Measurements from ENCODE around the gene CEACAM1.
"Not testable (repeated sequence)": the region's sequence is repeated elsewhere in the genome, so short reads cannot be mapped to it uniquely, and the experiment has no call there.

The CEACAM1 gene

DNA sequence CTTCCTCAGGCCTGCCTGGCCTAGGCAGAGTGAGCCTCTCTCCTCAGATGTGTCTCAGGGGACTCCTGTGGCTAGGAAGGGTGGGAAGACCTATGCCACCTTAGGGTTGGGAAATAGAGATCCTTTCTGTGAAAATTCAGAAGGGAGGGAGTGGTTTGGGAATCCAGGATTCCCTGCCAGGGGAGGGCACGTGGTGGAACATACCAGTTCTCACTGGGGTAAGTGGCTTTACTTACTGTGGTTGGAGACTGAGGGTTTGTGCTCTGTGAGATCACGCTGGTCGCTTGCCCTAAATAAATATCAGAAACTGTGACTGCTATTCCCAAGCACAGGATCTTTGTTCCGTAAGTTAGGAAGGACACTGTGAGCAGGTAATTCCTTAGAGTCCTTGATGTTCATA is 16.9 kb downstream of the CEACAM1 start:
- Histone ChIP-seq H3K4me3 (no peak overlapping the region), H3K27ac (no peak overlapping the region)
- no peak for DNase-seq (ENCODE audit: low spot score)
- TF ChIP-seq, protein P1, sequence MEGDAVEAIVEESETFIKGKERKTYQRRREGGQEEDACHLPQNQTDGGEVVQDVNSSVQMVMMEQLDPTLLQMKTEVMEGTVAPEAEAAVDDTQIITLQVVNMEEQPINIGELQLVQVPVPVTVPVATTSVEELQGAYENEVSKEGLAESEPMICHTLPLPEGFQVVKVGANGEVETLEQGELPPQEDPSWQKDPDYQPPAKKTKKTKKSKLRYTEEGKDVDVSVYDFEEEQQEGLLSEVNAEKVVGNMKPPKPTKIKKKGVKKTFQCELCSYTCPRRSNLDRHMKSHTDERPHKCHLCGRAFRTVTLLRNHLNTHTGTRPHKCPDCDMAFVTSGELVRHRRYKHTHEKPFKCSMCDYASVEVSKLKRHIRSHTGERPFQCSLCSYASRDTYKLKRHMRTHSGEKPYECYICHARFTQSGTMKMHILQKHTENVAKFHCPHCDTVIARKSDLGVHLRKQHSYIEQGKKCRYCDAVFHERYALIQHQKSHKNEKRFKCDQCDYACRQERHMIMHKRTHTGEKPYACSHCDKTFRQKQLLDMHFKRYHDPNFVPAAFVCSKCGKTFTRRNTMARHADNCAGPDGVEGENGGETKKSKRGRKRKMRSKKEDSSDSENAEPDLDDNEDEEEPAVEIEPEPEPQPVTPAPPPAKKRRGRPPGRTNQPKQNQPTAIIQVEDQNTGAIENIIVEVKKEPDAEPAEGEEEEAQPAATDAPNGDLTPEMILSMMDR (IDR thresholded peaks at IDR 0.05) = no peak

- H3K27ac ChIP-seq = no peak overlapping the region
- TF ChIP-seq, protein P1 (IDR thresholded peaks at IDR 0.05) = no peak
- H3K4me3 ChIP-seq = no peak overlapping the region
- no peak for DNase-seq (ENCODE audit: low spot score)
Observed at GRCh38 chr19:42508892-42509444, 19.3 kb downstream of the CEACAM1 start.

GRCh38 chr19:42505066-42505465 is 23.2 kb downstream of the CEACAM1 start:
- no peak for DNase-seq (ENCODE audit: low spot score)
- TF ChIP-seq, protein P1 (IDR thresholded peaks at IDR 0.05) = no peak

DNA sequence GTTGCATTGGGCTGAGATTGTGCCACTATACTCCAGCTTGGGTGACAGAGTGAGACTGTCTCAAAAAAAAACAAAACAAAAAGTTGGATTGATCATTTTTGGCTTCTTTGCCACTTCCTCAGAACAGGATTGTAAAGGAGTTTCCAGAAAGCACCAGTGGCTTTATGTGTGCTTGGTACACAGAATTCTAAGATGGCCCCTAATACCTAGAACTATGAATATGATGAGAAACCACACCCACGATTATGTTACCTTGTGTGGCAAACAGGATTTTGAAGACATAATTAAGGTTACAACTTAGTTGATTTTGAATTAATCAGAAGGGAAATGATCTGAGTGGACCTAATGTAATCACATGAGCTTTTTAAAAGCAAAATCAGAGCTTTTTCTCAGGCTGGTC is 26.5 kb downstream of the CEACAM1 start:
- Histone ChIP-seq H3K27ac (no peak overlapping the region), H3K4me3 (no peak overlapping the region)
- TF ChIP-seq, protein P1 (IDR thresholded peaks at IDR 0.05) = no peak
- no peak for DNase-seq (ENCODE audit: low spot score)

More at GRCh38 chr19:42505066-42505465, 23.2 kb downstream of the CEACAM1 start:
- no peak overlapping the region for H3K27ac ChIP-seq
- no peak overlapping the region for H3K4me3 ChIP-seq

GRCh38 chr19:42501243-42501642 is 27.0 kb downstream of the CEACAM1 start:
- H3K4me3 ChIP-seq; H3K27ac ChIP-seq; DNase-seq (ENCODE audit: low spot score): not testable (repeated sequence)

- H3K4me3 ChIP-seq = no peak overlapping the region
- DNase-seq (ENCODE audit: low spot score) = no peak
- TF ChIP-seq, protein P1 (IDR thresholded peaks at IDR 0.05) = no peak
- no peak overlapping the region for H3K27ac ChIP-seq
Observed at GRCh38 chr19:42498169-42498757, 30.0 kb downstream of the CEACAM1 start.

- H3K4me3 ChIP-seq = no peak overlapping the region
- TF ChIP-seq, protein P1 (IDR thresholded peaks at IDR 0.05) = no peak
- no peak overlapping the region for H3K27ac ChIP-seq
- DNase-seq (ENCODE audit: low spot score) = no peak
Observed at GRCh38 chr19:42497492-42498168, 30.7 kb downstream of the CEACAM1 start.
